ENCODE measurements around the gene ROCK2. TPM values are rescaled to one million over a fixed set of nuclear protein-coding genes. Genes with fewer than 3 reads are reported as not detected.

ROCK2 gene
- total and polyA plus RNA-seq, 2 of the 8 experiments (the other 6 are each of a cell fraction or from before 2014, with no cell fraction given): 2.7 to 29.0 TPM

GRCh38 chr2:11131166-11131920, 213.1 kb downstream of the ROCK2 start:
- Histone ChIP-seq H2AK5ac (ENCODE audit: low read depth, low read length) (no peak overlapping the region), H3K4me2 (ENCODE audit: insufficient read depth in 1 of 2, low read depth in 2 of 2, low read length in 2 of 2) (no peak overlapping the region), H3K4me3 (ENCODE audit: extremely low read depth in 1 of 4, insufficient read depth in 2 of 4, low read depth in 3 of 4, low read length in 4 of 4) (no peak overlapping the region), H4K5ac (ENCODE audit: insufficient read length, low read depth, low read length) (no peak overlapping the region), H3K9ac (replicated peaks in 1 of 4; ENCODE audit: extremely low read depth in 1 of 4, low read depth in 3 of 4, low read length in 3 of 4) (no peak overlapping the region), H3K14ac (ENCODE audit: insufficient read length) (no peak overlapping the region), H3K36me3 (ENCODE audit: control insufficient read depth in 2 of 4, insufficient read depth in 4 of 4, low read length in 3 of 4) (no peaks in the 10 kb centered on the region), H2AFZ (ENCODE audit: low read length) (no peak overlapping the region), H3K23ac (ENCODE audit: insufficient read length) (no peak overlapping the region), H3K9me3 (ENCODE audit: insufficient read depth in 2 of 2, low read depth in 1 of 2, low read length in 1 of 2) (no peaks in the 10 kb centered on the region), H4K20me1 (replicated peaks in 1 of 2; ENCODE audit: control insufficient read depth in 1 of 2, insufficient read depth in 2 of 2, low read length in 2 of 2) (no peaks in the 10 kb centered on the region), H3K27me3 (replicated peaks in 1 of 4; ENCODE audit: control insufficient read depth in 3 of 4, extremely low read depth in 1 of 4, insufficient read depth in 3 of 4, low read length in 3 of 4) (no peaks in the 10 kb centered on the region; a peak in 2 of 7 replicates), H3K4me1 (replicated peaks in 1 of 4; ENCODE audit: control insufficient read depth in 3 of 4, insufficient read depth in 4 of 4, low read length in 3 of 4) (peaks cover 3 to 11% (median 6%) of the 10 kb centered on the region in 4 experiments), H3K4ac (replicated peaks; ENCODE audit: insufficient read length, low read depth, low read length) (no peak overlapping the region), H2BK20ac (ENCODE audit: low read length) (no peak overlapping the region), H3K79me1 (ENCODE audit: low read depth, low read length) (no peaks in the 10 kb centered on the region), H2BK15ac (ENCODE audit: low read length) (peak overlapping the region; percentile 88; the same call in 1 of the 2 replicates), H2BK12ac (ENCODE audit: low read depth, low read length) (peak overlapping the region; percentile 75), H3K79me2 (ENCODE audit: control insufficient read depth in 1 of 2, insufficient read depth in 2 of 2, low read length in 2 of 2) (no peaks in the 10 kb centered on the region), H3K18ac (ENCODE audit: extremely low read depth, low read length) (no peak overlapping the region), H2BK5ac (ENCODE audit: low read depth, low read length) (no peak overlapping the region; the same call in 1 of the 2 replicates), H3K23me2 (ENCODE audit: low read depth, low read length) (peaks cover 6% of the 10 kb centered on the region; the same call in 1 of the 2 replicates), H4K8ac (ENCODE audit: extremely low read depth, insufficient read depth, low read length) (peak overlapping the region; percentile 28; the same call in 1 of the 2 replicates), H2BK120ac (replicated peaks; ENCODE audit: low read depth, low read length) (no peak overlapping the region), H3K56ac (replicated peaks; ENCODE audit: insufficient read length, low read depth, low read length) (no peak overlapping the region), H4K91ac (replicated peaks; ENCODE audit: insufficient read length, low read length) (peak overlapping the region; percentile 30), H3K27ac (ENCODE audit: low read depth, low read length) (no peak overlapping the region)
- 94% methylated on average over 17 of the region's 20 CpGs; no CpG with 5 or more reads in 1 of the 2 experiments for WGBS, 2 experiments (ENCODE audit: extremely low coverage in 1 of 2, insufficient coverage in 1 of 2, insufficient read length in 1 of 2, insufficient replicate concordance in 2 of 2, low coverage in 1 of 2, low lambda C conversion rate in 2 of 2, missing lambda C conversion rate in 1 of 2)
- CTCF ChIA-PET (ENCODE audit: partially characterized antibody): interaction anchor here (0.6 to 7.8 kb wide), 52 partner anchors 11 to 613 kb away, joined by 3 to 111 read pairs (median 5); partner anchors contain the start of genes KCNF1 and SLC66A3
- POLR2A ChIA-PET (ENCODE audit: partially characterized antibody): interaction anchor here (1.9 to 3.1 kb wide), 2 partner anchors 7 to 24 kb away, joined by 4 to 20 read pairs; partner anchors contain the start of gene SLC66A3
- no peak for DNase-seq (ENCODE audit: low read depth in 1 of 2, low spot score in 2 of 2)
- FAIRE-seq: no peak
- TF ChIP-seq KDM5A (IDR thresholded peaks at IDR 0.05; ENCODE audit: low read length) (no peak), MAX (IDR thresholded peaks at IDR 0.05) (no peak), CTCF (IDR thresholded peaks at IDR 0.05; ENCODE audit: control extremely low read depth in 1 of 3, insufficient read depth in 1 of 3, low read depth in 1 of 3, low read length in 3 of 3) (no peak), HDAC2 (IDR thresholded peaks at IDR 0.05; ENCODE audit: borderline replicate concordance in 1 of 2, low read depth in 2 of 2, low read length in 2 of 2) (no peak), CBX8 (IDR thresholded peaks at IDR 0.05; ENCODE audit: borderline replicate concordance, low read depth, low read length) (no peak), ZNF274 (IDR thresholded peaks at IDR 0.05; ENCODE audit: borderline replicate concordance, extremely low read depth, low read length) (no peak), RXRA (IDR thresholded peaks at IDR 0.05; ENCODE audit: insufficient read depth, low read depth, low read length) (no peak), JUN (IDR thresholded peaks at IDR 0.05; ENCODE audit: low read depth, low read length) (no peak)

Data from H1 (cell line).